Activated naive CD4-positive, alpha-beta T cell (primary cell): ENCODE data around the gene IDUA.

ENCODE experiments used
- DNase-seq, 4 experiments: peaks; one replicate each; lab custom pipeline; 2025; lab: John Stamatoyannopoulos, UW

Gene IDUA

GRCh38 chr4:956531-957230, 30.2 kb upstream of the IDUA start:
- DNase-seq, result no peak

DNA sequence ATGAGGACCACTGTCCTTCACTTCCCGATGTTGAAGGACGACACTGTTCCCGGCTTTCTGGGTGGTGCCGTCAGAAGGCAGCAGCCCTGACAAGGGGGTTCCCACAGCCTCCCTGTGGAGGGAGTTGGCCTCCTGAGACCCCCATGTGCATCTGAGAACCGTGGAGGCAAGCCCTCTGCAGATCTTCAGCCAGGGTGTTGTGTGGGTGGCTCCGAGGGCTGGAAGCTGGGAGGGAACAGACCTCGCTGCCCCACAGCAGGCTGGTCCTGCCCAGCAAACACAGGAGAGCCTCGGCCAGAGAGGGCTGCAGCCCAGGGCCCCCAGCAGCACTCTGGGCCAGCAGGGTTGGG, 29.6 kb upstream of the IDUA start:
- no peak for DNase-seq

DNA sequence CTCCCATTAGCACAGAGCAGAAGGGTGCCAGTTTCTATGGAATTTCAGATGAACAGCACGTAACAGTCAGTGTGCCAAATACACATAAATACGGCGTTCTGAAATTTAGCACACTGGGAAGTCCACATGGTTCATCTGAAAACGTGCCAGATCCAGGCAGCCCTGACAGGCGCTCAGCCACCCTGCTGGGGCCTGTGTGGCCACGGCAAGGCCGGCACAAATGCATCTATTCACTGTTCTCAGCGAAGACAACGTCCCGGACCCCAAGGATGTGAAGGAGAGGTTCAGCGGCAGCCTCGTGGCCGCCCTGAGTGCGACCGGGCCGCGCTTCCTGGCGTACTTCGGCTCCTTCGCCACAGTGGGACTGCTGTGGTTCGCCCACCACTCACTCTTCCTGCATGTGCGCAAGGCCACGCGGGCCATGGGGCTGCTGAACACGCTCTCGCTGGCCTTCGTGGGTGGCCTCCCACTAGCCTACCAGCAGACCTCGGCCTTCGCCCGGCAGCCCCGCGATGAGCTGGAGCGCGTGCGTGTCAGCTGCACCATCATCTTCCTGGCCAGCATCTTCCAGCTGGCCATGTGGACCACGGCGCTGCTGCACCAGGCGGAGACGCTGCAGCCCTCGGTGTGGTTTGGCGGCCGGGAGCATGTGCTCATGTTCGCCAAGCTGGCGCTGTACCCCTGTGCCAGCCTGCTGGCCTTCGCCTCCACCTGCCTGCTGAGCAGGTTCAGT, 29.1 kb upstream of the IDUA start:
- DNase-seq, result no peak

DNA sequence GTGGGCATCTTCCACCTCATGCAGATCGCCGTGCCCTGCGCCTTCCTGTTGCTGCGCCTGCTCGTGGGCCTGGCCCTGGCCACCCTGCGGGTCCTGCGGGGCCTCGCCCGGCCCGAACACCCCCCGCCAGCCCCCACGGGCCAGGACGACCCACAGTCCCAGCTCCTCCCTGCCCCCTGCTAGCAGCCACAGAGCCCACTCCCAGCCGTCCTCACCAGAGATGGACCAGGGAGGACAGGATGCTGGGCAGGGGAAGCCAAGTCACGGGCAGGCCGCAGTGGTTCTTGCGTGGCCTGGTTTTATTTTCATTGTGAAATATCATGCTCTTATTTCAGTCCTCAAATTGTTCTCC, 28.6 kb upstream of the IDUA start:
- DNase-seq, result no peak

DNA sequence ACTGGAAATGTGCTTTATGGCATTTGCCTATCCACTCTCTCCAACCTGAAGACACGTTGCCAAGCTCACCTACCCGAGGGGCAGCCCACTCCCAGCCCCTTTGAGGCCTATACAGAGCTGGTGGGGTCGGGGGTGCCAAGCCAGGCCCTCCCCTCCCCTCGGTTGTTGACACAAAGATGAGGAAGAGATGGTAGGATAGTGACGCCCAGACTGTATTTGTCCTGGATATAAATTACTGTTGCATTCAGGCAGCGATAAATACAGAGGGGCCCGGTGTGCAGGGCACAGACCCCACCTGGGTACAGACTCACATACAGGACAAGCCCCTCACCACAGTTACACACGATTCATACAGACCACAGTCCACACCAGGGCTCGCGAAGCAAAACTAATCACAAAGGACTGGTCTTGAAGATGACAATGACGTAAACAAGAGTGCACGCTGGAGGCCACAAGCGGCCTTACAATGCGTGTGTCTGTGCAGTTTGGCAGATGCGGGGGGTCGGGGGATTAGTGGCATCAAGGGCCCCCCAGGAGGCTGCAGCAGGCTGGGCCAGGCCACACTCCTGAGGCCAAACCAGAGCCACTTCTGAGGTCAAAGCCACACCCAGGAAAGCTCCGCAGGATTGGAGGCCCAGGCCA, 28.0 kb upstream of the IDUA start:
- no peak for DNase-seq

DNA sequence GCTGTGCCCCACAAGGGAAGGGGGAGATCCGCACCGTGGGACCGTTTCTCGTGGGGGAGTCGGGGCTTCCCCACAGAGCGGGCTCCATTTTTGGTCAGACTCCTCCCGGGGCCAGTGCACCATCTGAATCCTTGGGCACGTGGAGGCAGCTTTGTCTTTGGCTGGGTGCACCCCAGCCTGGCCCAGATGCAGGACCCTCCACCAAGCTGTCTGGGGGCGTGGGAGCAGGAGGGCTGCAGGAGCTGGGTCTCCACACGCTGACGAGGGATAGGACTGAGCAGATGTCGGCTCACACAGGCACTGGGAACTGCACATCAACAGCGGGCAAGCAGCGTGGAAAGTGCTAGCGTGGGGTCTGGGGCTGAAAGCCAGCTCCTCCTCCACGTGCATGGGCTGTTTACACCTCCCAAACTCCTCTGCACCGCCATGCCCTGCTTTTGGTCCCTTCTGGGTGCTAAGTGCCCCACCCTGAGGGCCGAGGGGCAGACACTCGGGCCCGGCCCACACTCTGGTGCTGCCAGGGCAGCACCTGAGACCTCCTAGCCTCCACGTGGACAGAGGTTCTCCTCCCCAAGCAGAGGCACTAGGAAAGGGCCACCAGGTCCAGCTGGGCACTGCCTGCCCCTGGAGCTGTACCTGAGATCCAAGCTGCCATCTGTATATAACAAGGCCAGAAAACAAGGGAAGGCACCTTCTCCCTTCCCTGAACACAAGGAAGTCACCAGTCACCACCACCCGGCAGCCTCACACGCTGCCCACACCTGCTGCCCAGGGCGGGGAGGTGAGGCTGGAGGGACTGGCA, 27.3 kb upstream of the IDUA start:
- no peak for DNase-seq

GRCh38 chr4:960140-960635, 26.7 kb upstream of the IDUA start:
- DNase-seq, result no peak

DNA sequence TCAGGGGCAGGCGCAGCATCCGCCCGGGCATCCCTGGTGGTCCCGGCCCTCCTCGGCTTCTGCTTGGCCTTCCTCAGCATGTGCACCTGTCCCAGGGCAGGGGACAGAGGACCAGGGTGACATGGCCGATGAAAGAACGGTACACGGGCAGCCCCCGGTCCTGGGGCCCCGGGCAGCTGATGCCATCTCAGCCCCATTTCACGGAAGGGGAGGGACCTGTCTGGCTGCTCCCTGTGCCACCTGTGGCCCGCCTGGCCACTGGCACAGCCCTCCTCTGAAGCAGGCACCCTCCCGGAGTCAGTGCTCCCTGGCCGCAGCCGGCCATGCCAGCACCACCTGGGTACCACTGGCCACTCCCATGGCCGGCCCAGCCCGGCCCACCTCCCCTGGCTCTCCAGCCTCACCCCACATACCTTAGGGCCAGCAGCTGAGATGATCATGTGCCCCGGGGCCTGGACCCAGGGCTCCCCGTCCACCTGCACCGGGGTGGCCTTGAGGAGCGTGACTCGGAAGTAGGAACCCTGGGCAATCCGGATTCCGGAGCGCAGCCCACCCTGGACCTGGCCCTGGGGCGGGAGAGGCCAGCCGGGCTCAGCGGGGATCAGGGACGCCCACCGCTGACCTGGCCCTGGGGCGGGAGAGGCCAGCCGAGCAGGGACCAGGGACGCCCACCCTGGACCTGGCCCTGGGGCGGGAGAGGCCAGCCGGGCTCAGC, 26.1 kb upstream of the IDUA start:
- DNase-seq, result no peak

DNA sequence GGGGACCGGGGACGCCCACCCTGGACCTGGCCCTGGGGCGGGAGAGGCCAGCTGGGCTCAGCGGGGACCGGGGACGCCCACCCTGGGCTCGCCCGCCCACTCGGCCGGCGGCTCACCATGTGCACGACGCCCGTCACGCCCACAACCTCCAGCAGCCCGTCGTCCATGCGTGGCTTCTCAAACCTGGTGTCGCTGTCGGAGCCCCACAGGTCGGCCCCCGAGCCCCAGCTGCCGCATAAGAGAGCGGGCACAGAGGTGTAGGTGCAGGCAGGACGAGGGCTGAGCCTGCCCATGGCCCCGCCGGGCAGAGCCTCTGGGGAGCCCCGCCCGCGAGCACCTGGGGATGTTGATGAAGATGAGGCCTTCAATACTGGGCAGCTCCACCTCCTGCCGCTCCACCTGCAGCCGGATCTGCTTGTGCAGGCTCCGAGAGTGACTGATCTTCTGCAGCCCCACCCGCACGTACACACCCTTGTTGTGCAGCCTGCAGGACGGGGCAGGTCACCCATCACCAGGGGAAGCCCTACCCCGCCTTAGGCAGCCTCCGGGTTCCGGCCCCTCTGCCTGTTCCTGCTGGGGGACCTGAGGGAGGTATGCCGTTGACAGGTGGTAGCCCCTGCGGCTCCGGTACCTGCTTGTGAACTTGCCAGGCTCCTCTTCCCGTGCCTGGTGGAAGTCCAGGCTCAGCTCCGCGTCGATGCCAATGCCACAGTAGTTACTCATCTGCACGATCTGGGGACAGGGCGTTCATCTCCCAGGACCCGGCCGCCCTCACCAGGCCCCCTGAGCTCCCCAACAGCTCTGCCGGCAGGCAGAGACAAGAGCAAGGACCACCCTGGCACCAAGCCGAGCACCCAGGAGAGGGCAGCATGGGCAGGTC, 25.3 kb upstream of the IDUA start:
- DNase-seq, result no peak

DNA sequence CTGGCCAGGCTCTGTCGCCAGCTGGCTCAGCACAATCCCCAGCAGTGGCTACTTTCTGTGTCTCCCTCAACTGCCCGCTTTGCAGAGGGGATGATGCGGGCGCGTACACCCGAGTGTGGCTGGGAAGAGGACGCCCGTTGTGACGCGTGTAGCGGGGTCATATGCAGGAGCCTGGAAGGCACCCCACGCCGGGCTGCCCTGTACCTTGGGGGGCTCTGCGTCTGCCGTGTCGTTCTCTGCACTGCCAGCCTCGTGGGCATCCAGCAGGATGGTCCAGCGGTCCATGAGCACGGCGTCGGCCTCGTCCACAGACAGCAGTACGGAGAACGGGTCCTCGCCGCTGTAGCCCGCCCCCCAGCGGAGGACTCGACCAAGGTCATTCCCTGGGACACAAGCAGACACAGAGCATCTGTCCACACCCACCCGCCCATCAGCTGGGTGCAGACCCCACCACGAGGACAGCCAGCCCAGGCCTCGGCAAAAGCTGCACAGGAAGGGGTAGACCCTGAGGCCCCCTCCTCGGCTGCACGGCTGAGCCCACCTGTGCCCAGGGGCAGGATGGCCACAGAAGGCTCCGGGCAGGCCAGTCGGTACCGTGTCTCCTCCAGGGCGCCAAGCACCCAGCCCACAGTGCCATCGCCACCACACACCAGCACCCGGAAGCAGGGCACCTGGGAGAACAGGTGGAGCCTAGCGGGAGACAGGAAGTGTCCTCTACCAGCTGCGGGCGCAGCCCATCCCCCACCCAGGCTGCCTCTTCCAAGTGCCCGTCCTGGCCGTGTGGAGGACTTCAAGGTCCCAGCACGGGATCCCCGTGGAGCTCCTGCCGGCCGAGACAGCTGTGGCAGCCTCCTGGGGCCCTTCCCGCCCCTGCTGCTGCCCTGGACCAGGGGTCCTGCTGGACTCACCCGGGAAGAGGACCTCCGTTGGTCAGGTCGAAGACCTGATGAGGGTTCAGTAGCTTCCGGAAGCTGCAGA, 24.3 kb upstream of the IDUA start:
- no peak for DNase-seq

- no peak for DNase-seq
These were observed 23.3 kb upstream of the IDUA start for GRCh38 chr4:963276-964225.

DNA sequence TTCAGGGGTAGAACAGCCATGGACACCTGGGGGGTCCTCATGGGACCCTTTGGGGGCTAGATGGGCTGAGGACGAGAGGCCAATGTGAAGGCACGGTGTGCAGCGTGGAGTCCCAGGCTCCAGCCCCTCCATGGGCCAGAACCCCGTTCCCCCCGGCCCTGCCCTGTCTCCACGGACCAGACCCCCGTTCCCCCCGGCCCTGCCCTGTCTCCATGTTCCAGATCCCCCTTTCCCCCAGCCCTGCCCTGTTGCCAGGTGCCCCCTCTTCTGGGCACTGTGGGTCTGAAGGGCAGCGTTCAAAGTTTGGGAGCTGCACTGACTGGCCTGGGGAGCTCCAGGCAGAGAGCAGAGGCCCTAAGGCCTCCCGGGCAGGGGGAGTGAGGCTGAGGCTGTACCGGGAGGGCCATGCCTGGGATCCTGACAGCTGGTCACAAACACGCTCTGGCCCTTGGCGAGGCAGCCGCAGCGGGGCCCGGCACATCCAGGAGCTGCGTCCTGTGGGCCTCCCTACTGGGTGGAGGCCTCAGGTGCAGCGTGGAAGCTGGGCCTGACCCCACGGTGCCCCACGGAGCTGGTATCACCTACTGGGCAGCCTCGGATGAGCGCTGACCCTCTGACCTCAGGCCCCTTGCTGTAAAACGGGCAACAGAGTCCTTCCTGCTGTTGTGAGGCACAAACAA, 22.4 kb upstream of the IDUA start:
- no peak for DNase-seq

DNA sequence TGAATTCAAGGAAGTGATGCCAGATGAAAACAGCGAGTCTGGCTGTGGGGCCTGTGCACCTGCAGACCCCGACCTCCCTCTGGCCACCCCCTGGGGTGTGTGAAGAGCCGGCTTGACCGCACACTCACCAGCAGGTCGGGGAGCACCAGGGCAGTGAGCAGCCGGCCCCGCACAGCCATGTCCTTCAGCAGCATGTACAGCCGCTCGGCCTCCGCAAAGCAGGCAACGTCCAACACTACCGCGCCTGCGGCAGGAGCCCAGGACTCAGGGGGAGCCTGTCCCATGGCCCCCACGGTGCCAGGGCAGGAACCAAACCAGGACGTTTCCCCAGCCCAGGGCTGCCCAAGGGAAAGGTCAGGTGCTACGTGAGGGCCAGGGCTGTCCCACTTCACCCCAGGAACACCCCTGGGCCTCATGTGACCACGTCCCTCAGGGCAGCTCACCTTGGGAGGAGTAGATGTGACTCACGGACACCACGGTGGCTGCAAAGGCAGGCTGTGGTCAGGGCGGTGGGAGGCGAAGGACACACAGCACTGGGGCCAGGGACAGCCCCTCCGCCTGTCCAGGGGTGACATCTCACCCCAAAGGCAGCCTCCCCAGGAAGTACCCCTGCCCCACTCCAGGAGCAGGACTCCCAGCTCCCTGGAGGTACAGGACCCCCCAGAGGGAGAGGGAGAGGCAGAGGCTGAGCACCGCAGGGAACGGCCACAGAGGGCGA, 21.6 kb upstream of the IDUA start:
- no peak for DNase-seq

DNA sequence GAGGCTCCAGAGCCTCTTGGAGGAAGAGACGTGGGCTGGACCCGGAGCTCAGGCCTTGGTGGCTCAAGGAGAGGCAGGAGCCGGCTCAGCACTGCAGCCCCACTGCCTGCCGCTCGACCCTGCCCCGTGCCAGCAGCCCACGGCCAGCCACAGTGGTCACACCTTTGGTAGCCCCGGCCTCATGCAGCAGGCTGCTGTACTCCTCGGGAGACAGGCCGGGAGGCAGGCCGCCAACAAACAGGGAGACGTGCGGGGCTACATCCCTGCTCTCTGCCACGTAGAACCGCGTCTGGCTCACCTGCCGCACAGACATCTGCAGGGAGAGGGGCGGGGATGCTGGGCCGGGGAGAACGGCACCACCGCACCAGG, 21.1 kb upstream of the IDUA start:
- no peak for DNase-seq

GRCh38 chr4:966266-967112, 20.4 kb upstream of the IDUA start:
- no peak for DNase-seq
